H1 (cell line): Measurements from ENCODE around the gene PCBP1. TPM values are rescaled to one million over a fixed set of nuclear protein-coding genes. Genes with fewer than 3 reads are reported as not detected.

Source experiments
- GTF2F1 ChIP-seq: IDR thresholded peaks from 2 replicates; pipeline ENCODE4 v1.6.1; 2012; ENCODE audit warnings: low read depth, low read length, improper control_type of control experiment, borderline replicate concordance
- NANOG ChIP-seq: IDR thresholded peaks from 2 replicates; pipeline ENCODE4 v1.6.1; 2011; ENCODE audit warnings: low read length, low read depth, mild to moderate bottlenecking, inconsistent platforms; ENCODE audit not compliant: insufficient read depth, poor library complexity, severe bottlenecking
- POLR2AphosphoS5 ChIP-seq: IDR thresholded peaks from 2 replicates; pipeline ENCODE4 v1.6.1; 2011; ENCODE audit warnings: low read depth, low read length
- TEAD4 ChIP-seq: IDR thresholded peaks from 2 replicates; pipeline ENCODE4 v1.6.1; 2012; ENCODE audit warnings: low read depth, low read length, inconsistent platforms, mixed read lengths
- polyA plus RNA-seq, 7 experiments: library from polyadenylated mRNA; depleted of rRNA in 3 of 7; stranded (reverse) in 5 of 7; unstranded in 2 of 7; fragments of >200 nt in 5 of 7; fragments of 200-250 nt in 2 of 7; gene quantifications; 1 replicate in 5 of 7; 2 replicates in 1 of 7; 4 replicates in 1 of 7; pipeline versions ENCODE4 v1.2.1 to v1.2.3, GENCODE V29; 2011 to 2013; ENCODE audit warnings: missing spikeins in 2 of 7, mixed read lengths in 2 of 7
- total RNA-seq: library from RNA; stranded (reverse); fragmentation: NEBNext Ultra II Directional; extraction: Animal tissue kit (Norgen Biotek cat#: 25700); gene quantifications from 2 replicates; pipeline ENCODE4 v1.2.1, GENCODE V29; 2021

PCBP1 gene
- total and polyA plus RNA-seq, 2 of the 8 experiments (the other 6 are each of a cell fraction or from before 2014, with no cell fraction given), result 279 to 493 TPM

- TF ChIP-seq GTF2F1 (no peak), TEAD4 (no peak), NANOG (no peak), POLR2AphosphoS5 (no peak)
Measured at GRCh38 chr2:70049255-70049654, 38.0 kb upstream of the PCBP1 start (continued).
